ENCODE results near the gene ANKRD52. TPM values are rescaled to one million over a fixed set of nuclear protein-coding genes. Genes with fewer than 3 reads are reported as not detected.
A peak's percentile ranks its signal among the peaks of the same experiment; 100 is the strongest.

The ANKRD52 gene
- total RNA-seq, 6 experiments from 2014 or later: 10.6 to 16.1 (median 12.2) TPM

GRCh38 chr12:56189918-56190694 is 68.1 kb downstream of the ANKRD52 start:
- peak; percentile 59 to 74 (median 65) for ATAC-seq
- Histone ChIP-seq H3K36me3 (peaks cover 0 to 10% (median 2%) of the 10 kb centered on the region in 4 donors), H3K27ac (peak overlapping the region; percentile 78 to 93 (median 82)), H3K27me3 (no peaks in the 10 kb centered on the region), H3K4me1 (peaks cover 0 to 13% (median 6%) of the 10 kb centered on the region in 4 donors), H3K4me3 (peak overlapping the region; percentile 44 to 80 (median 77)), H3K9me3 (no peaks in the 10 kb centered on the region)
- DNase-seq: peak; percentile 77 to 87 (median 78)
- 0% methylated on average over 39 of the region's 42 CpGs for WGBS (ENCODE audit: insufficient coverage, low coverage, low lambda C conversion rate, missing lambda C conversion rate)
- TF ChIP-seq, protein P1, sequence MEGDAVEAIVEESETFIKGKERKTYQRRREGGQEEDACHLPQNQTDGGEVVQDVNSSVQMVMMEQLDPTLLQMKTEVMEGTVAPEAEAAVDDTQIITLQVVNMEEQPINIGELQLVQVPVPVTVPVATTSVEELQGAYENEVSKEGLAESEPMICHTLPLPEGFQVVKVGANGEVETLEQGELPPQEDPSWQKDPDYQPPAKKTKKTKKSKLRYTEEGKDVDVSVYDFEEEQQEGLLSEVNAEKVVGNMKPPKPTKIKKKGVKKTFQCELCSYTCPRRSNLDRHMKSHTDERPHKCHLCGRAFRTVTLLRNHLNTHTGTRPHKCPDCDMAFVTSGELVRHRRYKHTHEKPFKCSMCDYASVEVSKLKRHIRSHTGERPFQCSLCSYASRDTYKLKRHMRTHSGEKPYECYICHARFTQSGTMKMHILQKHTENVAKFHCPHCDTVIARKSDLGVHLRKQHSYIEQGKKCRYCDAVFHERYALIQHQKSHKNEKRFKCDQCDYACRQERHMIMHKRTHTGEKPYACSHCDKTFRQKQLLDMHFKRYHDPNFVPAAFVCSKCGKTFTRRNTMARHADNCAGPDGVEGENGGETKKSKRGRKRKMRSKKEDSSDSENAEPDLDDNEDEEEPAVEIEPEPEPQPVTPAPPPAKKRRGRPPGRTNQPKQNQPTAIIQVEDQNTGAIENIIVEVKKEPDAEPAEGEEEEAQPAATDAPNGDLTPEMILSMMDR (IDR thresholded peaks at IDR 0.05): no peak
- TF ChIP-seq POLR2A (IDR thresholded peaks at IDR 0.05): no peak
- intact Hi-C loops (cut with DNase I): loop anchor here (5.0 kb wide), 2 partner anchors 58 to 63 kb away; partner anchors contain the start of gene ESYT1 (in 1 of the 2)

GRCh38 chr12:56189099-56189917 is 68.9 kb downstream of the ANKRD52 start, which contains the start of gene SMARCC2:
Gene SMARCC2 (minus strand): TSS chr12:56189483. CDS start chr12:56189461, 22 bp downstream.
- intact Hi-C loops (cut with DNase I): loop anchor here (5.0 kb wide), 2 partner anchors 57 to 62 kb away; partner anchors contain the start of gene ESYT1 (in 1 of the 2)
- peak; percentile 12 for TF ChIP-seq POLR2A (IDR thresholded peaks at IDR 0.05)
- TF ChIP-seq, protein P1 (IDR thresholded peaks at IDR 0.05): peak; percentile 62 to 88 (median 72)
- Histone ChIP-seq H3K36me3 (peaks cover 0 to 18% (median 2%) of the 10 kb centered on the region in 4 donors), H3K4me3 (peak within 1 kb of the TSS; percentile 57 to 80 (median 80)), H3K27ac (peak within 1 kb of the TSS; percentile 78 to 93 (median 82)), H3K4me1 (peaks cover 0 to 13% (median 6%) of the 10 kb centered on the region in 4 donors), H3K9me3 (no peaks in the 10 kb centered on the region), H3K27me3 (no peaks in the 10 kb centered on the region)
- ATAC-seq (peak; percentile 84 to 93 (median 90)), DNase-seq (peak; percentile 90 to 93 (median 91))
- 2% methylated on average over 8 of the region's 93 CpGs for WGBS (ENCODE audit: insufficient coverage, low coverage, low lambda C conversion rate, missing lambda C conversion rate)

- H3K4me3 ChIP-seq: peak overlapping the region; percentile 57 to 80 (median 80)
- peak in 2 of 4 donors; percentile 2 to 5 for ATAC-seq
- intact Hi-C loops (cut with DNase I): loop anchor here (5.0 kb wide), 2 partner anchors 56 to 61 kb away; partner anchors contain the start of gene ESYT1 (in 1 of the 2)
- no peak for TF ChIP-seq POLR2A (IDR thresholded peaks at IDR 0.05)
- TF ChIP-seq, protein P1 (IDR thresholded peaks at IDR 0.05): no peak
- H3K27ac ChIP-seq: peak overlapping the region; percentile 29 to 63 (median 58)
- H3K9me3 ChIP-seq: no peaks in the 10 kb centered on the region
- peak in 1 of 3 donors; percentile 68 for DNase-seq
- H3K36me3 ChIP-seq: peaks cover 0 to 24% (median 6%) of the 10 kb centered on the region in 4 donors
- no peaks in the 10 kb centered on the region for H3K27me3 ChIP-seq
- H3K4me1 ChIP-seq: peaks cover 0 to 13% (median 6%) of the 10 kb centered on the region in 4 donors
- 0% methylated on average over 11 of the region's 17 CpGs for WGBS (ENCODE audit: insufficient coverage, low coverage, low lambda C conversion rate, missing lambda C conversion rate)
These were observed 69.4 kb downstream of the ANKRD52 start for GRCh38 chr12:56188778-56189098.

DNA sequence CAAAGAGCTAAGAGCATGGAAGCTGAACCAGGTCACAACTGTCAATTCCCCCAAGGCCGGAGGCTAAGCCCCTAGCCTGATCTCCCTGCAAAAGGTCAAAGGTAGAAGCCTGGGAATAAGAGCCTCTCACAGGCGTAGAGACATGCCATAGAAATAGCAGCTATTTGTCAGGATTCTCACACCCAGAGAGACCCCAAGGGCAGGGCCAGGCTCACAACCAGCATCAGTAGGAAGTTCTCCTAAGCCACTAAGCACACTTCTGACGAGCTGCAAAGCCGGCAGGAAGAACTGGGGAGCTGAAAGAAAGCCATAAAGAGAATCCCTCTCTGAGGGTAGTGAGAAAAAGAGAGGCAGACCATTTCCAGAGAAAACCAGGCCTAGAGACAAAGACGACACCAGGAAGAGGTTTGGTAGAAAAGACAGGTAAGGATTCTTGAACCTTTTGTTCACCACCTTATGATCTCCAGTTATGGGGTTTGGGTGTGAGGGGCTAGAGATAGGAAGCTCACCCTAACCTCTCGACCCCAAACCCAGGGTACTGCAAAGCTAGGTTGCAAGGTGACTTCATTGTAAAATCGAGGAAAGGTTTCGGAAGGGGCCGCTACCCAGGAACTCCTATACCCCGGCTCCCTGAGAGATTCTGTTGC is 69.9 kb downstream of the ANKRD52 start:
- Histone ChIP-seq H3K9me3 (no peaks in the 10 kb centered on the region), H3K36me3 (peaks cover 0 to 29% (median 8%) of the 10 kb centered on the region in 4 donors), H3K27ac (peak overlapping the region; percentile 29 to 63 (median 58)), H3K27me3 (no peaks in the 10 kb centered on the region), H3K4me1 (peaks cover 0 to 13% (median 6%) of the 10 kb centered on the region in 4 donors), H3K4me3 (peak overlapping the region; percentile 57 to 80 (median 80))
- no peak for TF ChIP-seq POLR2A (IDR thresholded peaks at IDR 0.05)
- TF ChIP-seq, protein P1 (IDR thresholded peaks at IDR 0.05): no peak
- intact Hi-C loops (cut with DNase I): loop anchor here (5.0 kb wide), 2 partner anchors 56 to 61 kb away; partner anchors contain the start of gene ESYT1 (in 1 of the 2)
- 21% methylated on average over 9 of the region's 10 CpGs for WGBS (ENCODE audit: insufficient coverage, low coverage, low lambda C conversion rate, missing lambda C conversion rate)
- DNase-seq (no peak), ATAC-seq (no peak)
